HepG2 (cell line): ENCODE data around the gene KLHL3. TPM values are rescaled to one million over a fixed set of nuclear protein-coding genes. Genes with fewer than 3 reads are reported as not detected.

Experiments
- ATAC-seq: fragments of 200-7000 bp; cut with Tn5 transposase; 3 replicates; pipeline ENCODE4 v1.9.1; 2020; ENCODE audit warnings: mild to moderate bottlenecking, moderate library complexity
- BruUV-seq: library from RNA; stranded (reverse); fragments of 400-500 nt; replicated peaks from 2 replicates; lab custom pipeline; 2021; lab: Mats Ljungman, UMichigan
- CTCF ChIA-PET: fragments of 300-600 bp; formaldehyde crosslinking; extraction: SDS; loops from one replicate; lab custom pipeline; 2021; ENCODE audit warnings: low total read pairs, inconsistent platforms, low intra/inter-chr PET ratio; lab: Yijun Ruan, JAX
- POLR2A ChIA-PET: fragments of 350-600 bp; sonication (Branson Sonifier 250); formaldehyde crosslinking; loops from one replicate; lab custom pipeline; 2020; ENCODE audit warnings: antibody characterized with exemption, inconsistent platforms; lab: Yijun Ruan, JAX
- DNase-seq: peaks from one replicate; pipeline ENCODE4 v3.0.0-alpha.2; 2015; ENCODE audit warnings: low spot score
- FAIRE-seq: peaks from 3 replicates; lab custom pipeline; 2011; peaks lifted over from hg19 to GRCh38; lab: Jason Lieb, UNC
- H2AFZ ChIP-seq: one replicate; pipeline ENCODE4 v1.6.1; 2011; ENCODE audit warnings: low read length, inconsistent platforms
- H3K27ac ChIP-seq: fragments of 300-600 bp; 3 replicates; pipeline ENCODE4 v1.8.0; 2011; ENCODE audit warnings: mixed run types, mild to moderate bottlenecking, mixed read lengths, low read length, inconsistent platforms; ENCODE audit not compliant: insufficient read depth; ENCODE audit errors: extremely low read length
- H3K27me3 ChIP-seq, 2 experiments: fragments of 200-600 bp in 1 of 2; 2 replicates in 1 of 2; 3 replicates in 1 of 2; pipeline versions ENCODE4 v1.6.0 to v1.8.0; 2011; ENCODE audit warnings: low read length in 2 of 2, mild to moderate bottlenecking in 2 of 2, moderate library complexity in 2 of 2, inconsistent platforms in 1 of 2; ENCODE audit not compliant: insufficient read depth in 2 of 2, control insufficient read depth in 1 of 2
- H3K36me3 ChIP-seq, 2 experiments: fragments of 200-600 bp in 1 of 2; replicated peaks in 1 of 2; 2 replicates in 1 of 2; 3 replicates in 1 of 2; pipeline versions ENCODE4 v1.5.1 to v1.8.0; 2011; ENCODE audit warnings: low read length in 2 of 2, inconsistent platforms in 1 of 2; ENCODE audit not compliant: insufficient read depth in 2 of 2, control insufficient read depth in 1 of 2
- H3K4me1 ChIP-seq: 2 replicates; pipeline ENCODE4 v1.5.1; 2012; ENCODE audit warnings: low read length, inconsistent platforms; ENCODE audit not compliant: insufficient read depth
- H3K4me2 ChIP-seq: 2 replicates; pipeline ENCODE4 v1.6.0; 2011; ENCODE audit warnings: low read depth, low read length, inconsistent platforms
- H3K4me3 ChIP-seq, 3 experiments: fragments of 200-600 bp in 1 of 3; sonication (generic), shearing (Covaris generic) in 1 of 3; replicated peaks in 1 of 3; 2 replicates each; pipeline ENCODE4 v1.5.1; 2011 to 2016; ENCODE audit warnings: low read length in 3 of 3, inconsistent platforms in 2 of 3, low read depth in 2 of 3, mild to moderate bottlenecking in 2 of 3, control low read depth in 1 of 3, mixed read lengths in 1 of 3; ENCODE audit not compliant: insufficient read depth in 1 of 3
- H3K79me2 ChIP-seq: one replicate; pipeline ENCODE4 v1.6.1; 2011; ENCODE audit warnings: low read length, inconsistent platforms; ENCODE audit not compliant: insufficient read depth
- H3K9ac ChIP-seq: 2 replicates; pipeline ENCODE4 v1.6.0; 2011; ENCODE audit warnings: mild to moderate bottlenecking, low read depth, low read length, inconsistent platforms; ENCODE audit not compliant: insufficient read depth
- H3K9me3 ChIP-seq: 2 replicates; pipeline ENCODE4 v1.5.1; 2012; ENCODE audit warnings: mild to moderate bottlenecking, low read length
- H4K20me1 ChIP-seq: 2 replicates; pipeline ENCODE4 v1.6.0; 2011; ENCODE audit warnings: inconsistent platforms, mild to moderate bottlenecking, low read length, moderate library complexity; ENCODE audit not compliant: insufficient read depth
- BORCS8-MEF2B ChIP-seq: sonication (generic); formaldehyde crosslinking; IDR thresholded peaks from 2 replicates; pipeline ENCODE4 v1.8.0; 2022; ENCODE audit warnings: mild to moderate bottlenecking, missing genetic modification reagents
- EED ChIP-seq: sonication (generic); formaldehyde crosslinking; IDR thresholded peaks from 2 replicates; pipeline ENCODE4 v1.5.0; 2020; ENCODE audit warnings: mild to moderate bottlenecking, missing genetic modification reagents
- HNRNPUL1 ChIP-seq: fragments of 200-400 bp; formaldehyde crosslinking; IDR thresholded peaks from 2 replicates; pipeline ENCODE4 v1.6.1; 2017; ENCODE audit warnings: low read depth, mild to moderate bottlenecking, low read length, moderate library complexity
- NFIB ChIP-seq: sonication (generic); formaldehyde crosslinking; IDR thresholded peaks from 2 replicates; pipeline ENCODE4 v1.9.0; 2021; ENCODE audit warnings: missing genetic modification reagents, mild to moderate bottlenecking, borderline replicate concordance
- PHF20 ChIP-seq: sonication (generic); formaldehyde crosslinking; IDR thresholded peaks from 2 replicates; pipeline ENCODE4 v1.5.0; 2020; ENCODE audit warnings: mild to moderate bottlenecking, missing genetic modification reagents
- SATB2 ChIP-seq: sonication (generic); formaldehyde crosslinking; IDR thresholded peaks from 2 replicates; pipeline ENCODE4 v1.5.0; 2020; ENCODE audit warnings: missing genetic modification reagents
- SNAPC5 ChIP-seq: sonication (generic); formaldehyde crosslinking; IDR thresholded peaks from 2 replicates; pipeline ENCODE4 v1.8.1; 2023; ENCODE audit warnings: mild to moderate bottlenecking, missing genetic modification reagents, borderline replicate concordance
- TFDP1 ChIP-seq: IDR thresholded peaks from 2 replicates; pipeline ENCODE4 v1.6.1; 2016; ENCODE audit warnings: missing compliant biosample characterization, missing genetic modification reagents, borderline replicate concordance
- ZFAT ChIP-seq: sonication (generic); formaldehyde crosslinking; conservative IDR thresholded peaks from 2 replicates; pipeline ENCODE4 v1.8.1; 2023; ENCODE audit warnings: missing genetic modification reagents, inconsistent platforms
- ZFP90 ChIP-seq: sonication (generic); formaldehyde crosslinking; IDR thresholded peaks from 2 replicates; pipeline ENCODE4 v1.8.0; 2022; ENCODE audit warnings: missing genetic modification reagents, mild to moderate bottlenecking, inconsistent platforms, borderline replicate concordance
- ZNF235 ChIP-seq: sonication (generic); formaldehyde crosslinking; IDR thresholded peaks from 2 replicates; pipeline ENCODE4 v1.8.1; 2023; ENCODE audit warnings: mild to moderate bottlenecking, missing genetic modification reagents, borderline replicate concordance
- ZNF441 ChIP-seq: sonication (generic); formaldehyde crosslinking; IDR thresholded peaks from 2 replicates; pipeline ENCODE4 v1.7.0; 2021; ENCODE audit warnings: missing genetic modification reagents, borderline replicate concordance
- ZNF567 ChIP-seq: sonication (generic); formaldehyde crosslinking; IDR thresholded peaks from 2 replicates; pipeline ENCODE4 v1.8.1; 2023; ENCODE audit warnings: mild to moderate bottlenecking, missing genetic modification reagents, borderline replicate concordance
- ZNF605 ChIP-seq: sonication (generic); formaldehyde crosslinking; IDR thresholded peaks from 2 replicates; pipeline ENCODE4 v1.8.0; 2022; ENCODE audit warnings: mild to moderate bottlenecking, missing genetic modification reagents
- ZNF670 ChIP-seq: sonication (generic); formaldehyde crosslinking; IDR thresholded peaks from 2 replicates; pipeline ENCODE4 v1.8.0; 2022; ENCODE audit warnings: mild to moderate bottlenecking, missing genetic modification reagents, borderline replicate concordance
- ZNF850 ChIP-seq: sonication (generic); formaldehyde crosslinking; conservative IDR thresholded peaks from 2 replicates; pipeline ENCODE4 v1.9.0; 2021; ENCODE audit warnings: mild to moderate bottlenecking, missing genetic modification reagents
- WGBS: methylation state at CpG from one replicate; pipeline ENCODE4 v1.1.6; 2017; ENCODE audit warnings: low lambda C conversion rate; 5-methylcytosine and 5-hydroxymethylcytosine counted together
- in situ Hi-C: cut with HindIII; loops from 2 replicates; pipeline ENCODE4 v1.10.0; 2017; ENCODE audit warnings: low pct_unique_long_range_greater_than_20kb; ENCODE audit not compliant: extremely low pct_ligation_motif_present
- intact Hi-C: fragments of 100-400 bp; cut with micrococcal nuclease; formaldehyde crosslinking; loops from one replicate; pipeline ENCODE4 v1.10.0; 2022; ENCODE audit not compliant: unreplicated experiment
- polyA plus RNA-seq, 8 experiments: library from polyadenylated mRNA; depleted of rRNA in 3 of 8; stranded (reverse) in 7 of 8; unstranded in 1 of 8; fragments of >200 nt; fragmentation: Illumina TruSeq in 4 of 8; extraction: Trizol in 4 of 8; gene quantifications; 2 replicates each; pipeline versions ENCODE4 v1.2.1 to v1.2.3, GENCODE V29; 2011 to 2016; ENCODE audit warnings: low read depth in 4 of 8, missing spikeins in 1 of 8, mixed read lengths in 1 of 8; ENCODE audit not compliant: insufficient read depth in 1 of 8
- total RNA-seq, 5 experiments: library from RNA; depleted of rRNA; stranded (reverse); fragments of >200 nt; fragmentation: Illumina TruSeq; extraction: Trizol; gene quantifications; 2 replicates each; pipeline ENCODE4 v1.2.3, GENCODE V29; 2016; ENCODE audit warnings: low read depth in 1 of 5
- TF ChIP-seq, protein P1 (sequence below): sonication (generic); formaldehyde crosslinking; IDR thresholded peaks from 2 replicates; pipeline ENCODE4 v1.4.0; 2020; ENCODE audit warnings: missing genetic modification reagents

KLHL3 gene
- total and polyA plus RNA-seq, 2 of the 13 experiments (the other 11 are each of a cell fraction or from before 2014, with no cell fraction given), result 0.02 to 0.08 TPM

DNA sequence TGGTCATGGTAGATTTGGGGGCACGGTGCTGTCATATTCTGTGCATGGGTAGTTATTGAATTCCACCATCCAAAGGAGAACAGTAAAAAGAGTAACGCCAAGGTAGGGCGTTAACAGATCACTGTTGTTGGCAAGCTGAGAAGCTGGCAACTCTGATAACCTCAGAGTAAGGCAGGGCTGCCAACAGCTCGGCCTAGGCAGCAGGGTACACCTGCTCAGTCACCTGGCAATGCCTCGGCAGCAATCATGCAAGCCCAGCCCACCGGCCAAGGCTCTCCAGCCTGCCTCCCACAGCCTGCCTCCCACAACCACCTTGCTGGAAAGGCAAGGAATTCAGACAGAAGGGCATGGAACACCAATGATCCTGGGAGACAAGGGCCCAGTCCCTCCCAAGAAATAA, 63.9 kb downstream of the KLHL3 start (continued):
- no peak for TF ChIP-seq PHF20 (CRISPR knock-in tag)
- TF ChIP-seq, protein P1, sequence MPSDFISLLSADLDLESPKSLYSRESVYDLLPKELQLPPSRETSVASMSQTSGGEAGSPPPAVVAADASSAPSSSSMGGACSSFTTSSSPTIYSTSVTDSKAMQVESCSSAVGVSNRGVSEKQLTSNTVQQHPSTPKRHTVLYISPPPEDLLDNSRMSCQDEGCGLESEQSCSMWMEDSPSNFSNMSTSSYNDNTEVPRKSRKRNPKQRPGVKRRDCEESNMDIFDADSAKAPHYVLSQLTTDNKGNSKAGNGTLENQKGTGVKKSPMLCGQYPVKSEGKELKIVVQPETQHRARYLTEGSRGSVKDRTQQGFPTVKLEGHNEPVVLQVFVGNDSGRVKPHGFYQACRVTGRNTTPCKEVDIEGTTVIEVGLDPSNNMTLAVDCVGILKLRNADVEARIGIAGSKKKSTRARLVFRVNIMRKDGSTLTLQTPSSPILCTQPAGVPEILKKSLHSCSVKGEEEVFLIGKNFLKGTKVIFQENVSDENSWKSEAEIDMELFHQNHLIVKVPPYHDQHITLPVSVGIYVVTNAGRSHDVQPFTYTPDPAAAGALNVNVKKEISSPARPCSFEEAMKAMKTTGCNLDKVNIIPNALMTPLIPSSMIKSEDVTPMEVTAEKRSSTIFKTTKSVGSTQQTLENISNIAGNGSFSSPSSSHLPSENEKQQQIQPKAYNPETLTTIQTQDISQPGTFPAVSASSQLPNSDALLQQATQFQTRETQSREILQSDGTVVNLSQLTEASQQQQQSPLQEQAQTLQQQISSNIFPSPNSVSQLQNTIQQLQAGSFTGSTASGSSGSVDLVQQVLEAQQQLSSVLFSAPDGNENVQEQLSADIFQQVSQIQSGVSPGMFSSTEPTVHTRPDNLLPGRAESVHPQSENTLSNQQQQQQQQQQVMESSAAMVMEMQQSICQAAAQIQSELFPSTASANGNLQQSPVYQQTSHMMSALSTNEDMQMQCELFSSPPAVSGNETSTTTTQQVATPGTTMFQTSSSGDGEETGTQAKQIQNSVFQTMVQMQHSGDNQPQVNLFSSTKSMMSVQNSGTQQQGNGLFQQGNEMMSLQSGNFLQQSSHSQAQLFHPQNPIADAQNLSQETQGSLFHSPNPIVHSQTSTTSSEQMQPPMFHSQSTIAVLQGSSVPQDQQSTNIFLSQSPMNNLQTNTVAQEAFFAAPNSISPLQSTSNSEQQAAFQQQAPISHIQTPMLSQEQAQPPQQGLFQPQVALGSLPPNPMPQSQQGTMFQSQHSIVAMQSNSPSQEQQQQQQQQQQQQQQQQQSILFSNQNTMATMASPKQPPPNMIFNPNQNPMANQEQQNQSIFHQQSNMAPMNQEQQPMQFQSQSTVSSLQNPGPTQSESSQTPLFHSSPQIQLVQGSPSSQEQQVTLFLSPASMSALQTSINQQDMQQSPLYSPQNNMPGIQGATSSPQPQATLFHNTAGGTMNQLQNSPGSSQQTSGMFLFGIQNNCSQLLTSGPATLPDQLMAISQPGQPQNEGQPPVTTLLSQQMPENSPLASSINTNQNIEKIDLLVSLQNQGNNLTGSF, result no peak

GRCh38 chr5:137669811-137670210, 66.1 kb downstream of the KLHL3 start:
- H3K27ac ChIP-seq, result no peak overlapping the region
- H3K4me3 ChIP-seq, result no peak overlapping the region
- no peaks in the 10 kb centered on the region for H3K9me3 ChIP-seq
- no peaks in the 10 kb centered on the region for H3K27me3 ChIP-seq
- ATAC-seq, result no peak
- no peaks in the 10 kb centered on the region for H3K36me3 ChIP-seq
- H3K79me2 ChIP-seq, result no peaks in the 10 kb centered on the region
- intact Hi-C loops, result no loop called here
- no TSS peak for BruUV-seq
- H3K4me1 ChIP-seq, result peaks cover 10% of the 10 kb centered on the region
- no peak for TF ChIP-seq BORCS8-MEF2B (CRISPR knock-in tag)
- TF ChIP-seq SNAPC5, result no peak
- no peak for TF ChIP-seq ZNF235 (CRISPR knock-in tag)
- TF ChIP-seq ZNF605 (CRISPR knock-in tag), result no peak
- TF ChIP-seq SATB2 (CRISPR knock-in tag), result no peak
- TF ChIP-seq HNRNPUL1, result no peak
- no peak for TF ChIP-seq ZFP90 (CRISPR knock-in tag)
- TF ChIP-seq EED, result no peak
- TF ChIP-seq TFDP1 (CRISPR knock-in tag), result no peak
- no peak for TF ChIP-seq ZNF441 (CRISPR knock-in tag)
- no peak for TF ChIP-seq ZNF670 (CRISPR knock-in tag)
- no peak for TF ChIP-seq ZNF567 (CRISPR knock-in tag)
- no peak for TF ChIP-seq ZFAT (CRISPR knock-in tag)
- no peak for TF ChIP-seq NFIB
- TF ChIP-seq ZNF850 (CRISPR knock-in tag), result no peak
- TF ChIP-seq, all 625 proteins: peak for 0
- no peaks in the 10 kb centered on the region for H4K20me1 ChIP-seq
- CTCF ChIA-PET, result no interaction called here
- FAIRE-seq, result no peak
- no peak for DNase-seq
- in situ Hi-C loops, result no loop called here
- H2AFZ ChIP-seq, result no peak overlapping the region
- H3K4me2 ChIP-seq, result no peak overlapping the region
- 74% methylated on average over 4 of the region's 4 CpGs for WGBS
- POLR2A ChIA-PET, result no interaction called here
- no peak overlapping the region for H3K9ac ChIP-seq
